Measurements from ENCODE around the gene ALPL. TPM values are rescaled to one million over a fixed set of nuclear protein-coding genes. Genes with fewer than 3 reads are reported as not detected.

The ALPL gene
- total and polyA plus RNA-seq, 2 of the 4 experiments (the other 2 are of a cell fraction) = 0.54 to 2.2 TPM

DNA sequence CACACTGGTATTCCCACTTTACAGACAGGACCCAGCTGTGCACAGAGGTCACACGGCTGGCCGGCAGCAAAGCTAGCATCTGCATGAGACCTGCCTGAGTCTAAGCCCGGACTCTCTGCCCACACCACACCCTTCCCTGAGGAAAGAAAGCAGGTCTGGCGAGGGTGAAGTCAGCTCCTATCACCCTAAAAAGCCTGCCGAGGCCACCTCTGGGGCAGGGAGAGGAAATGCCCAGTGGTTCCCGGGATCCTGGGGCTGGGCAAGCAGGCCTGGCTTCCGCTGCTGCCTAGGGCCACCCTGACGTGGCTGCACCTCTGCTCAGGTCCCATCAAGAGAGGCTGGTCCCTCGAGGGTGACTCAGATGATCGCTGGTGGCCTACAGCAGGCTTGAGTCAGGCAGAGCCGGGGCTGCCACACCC lies 117.7 kb downstream of the ALPL start:
- no peak overlapping the region for H2BK5ac ChIP-seq (ENCODE audit: low read depth, low read length, poor library complexity, severe bottlenecking)
- peaks cover 68% of the 10 kb centered on the region for H3K27me3 ChIP-seq (ENCODE audit: control insufficient read depth, insufficient read depth, low read length)
- no peaks in the 10 kb centered on the region for H3K79me1 ChIP-seq (ENCODE audit: low read depth in 1 of 2, low read length in 2 of 2)
- intact Hi-C loops (cut with micrococcal nuclease) (no loop called here), in situ Hi-C loops (cut with MboI; ENCODE audit: low sequenced_read_pairs) (no loop called here), dilution Hi-C loops (cut with HindIII; ENCODE audit: low sequenced_read_pairs, unreplicated experiment) (no loop called here)
- no peak overlapping the region for H3K23ac ChIP-seq (ENCODE audit: low read depth, low read length)
- no peak overlapping the region for H2AFZ ChIP-seq (replicated peaks; ENCODE audit: low read length, poor library complexity)
- BruUV-seq (replicated peaks) = no TSS peak
- H2AK5ac ChIP-seq (ENCODE audit: low read depth, low read length) = no peak overlapping the region
- H3K36me3 ChIP-seq (ENCODE audit: control insufficient read depth, insufficient read depth, low read length) = no peaks in the 10 kb centered on the region
- no peak overlapping the region for H2BK20ac ChIP-seq (ENCODE audit: low read depth, low read length)
- H3K9me1 ChIP-seq (ENCODE audit: insufficient read depth, low read length) = no peaks in the 10 kb centered on the region
- H3K4me2 ChIP-seq (ENCODE audit: low read depth, low read length) = no peak overlapping the region
- H2BK15ac ChIP-seq (ENCODE audit: low read depth, low read length) = no peak overlapping the region
- H3K14ac ChIP-seq (replicated peaks; ENCODE audit: low read depth, low read length) = no peak overlapping the region
- H3K9ac ChIP-seq (ENCODE audit: low read depth, low read length) = no peak overlapping the region
- H3K4me1 ChIP-seq (ENCODE audit: control insufficient read depth, insufficient read depth, low read length) = peaks cover 3% of the 10 kb centered on the region; the same call in 1 of the 2 replicates
- POLR2A ChIA-PET (ENCODE audit: unreplicated experiment) = no interaction called here
- no peak for ATAC-seq (ENCODE audit: low read depth)
- H3K4me3 ChIP-seq (ENCODE audit: insufficient read depth, low read depth, low read length) = no peak overlapping the region
- H3K18ac ChIP-seq (ENCODE audit: low read depth, low read length) = no peak overlapping the region
- no peak for DNase-seq
- no peak overlapping the region for H4K8ac ChIP-seq (ENCODE audit: low read depth in 2 of 2, low read length in 2 of 2)
- H4K91ac ChIP-seq (ENCODE audit: insufficient read depth, low read depth, low read length) = no peak overlapping the region
- no peak overlapping the region for H3K56ac ChIP-seq (ENCODE audit: extremely low read depth, insufficient read depth, low read length)
- H4K5ac ChIP-seq (ENCODE audit: low read depth, low read length) = no peak overlapping the region
- 76% methylated on average over 3 of the region's 11 CpGs; no CpG with 5 or more reads in 1 of the 2 experiments for WGBS, 2 experiments (ENCODE audit: extremely low coverage in 2 of 2, insufficient read length in 1 of 2)
- no peak overlapping the region for H2BK120ac ChIP-seq (ENCODE audit: low read depth, low read length)
- no peaks in the 10 kb centered on the region; the same call in 1 of the 2 replicates for H4K20me1 ChIP-seq (ENCODE audit: insufficient read depth, low read length)
- no peaks in the 10 kb centered on the region for H3K9me3 ChIP-seq (ENCODE audit: control insufficient read depth, insufficient read depth, low read length)
- no peak for TF ChIP-seq SMC3 (IDR thresholded peaks at IDR 0.05; ENCODE audit: low read depth, low read length)
- no peak for TF ChIP-seq NFE2L2 (IDR thresholded peaks at IDR 0.05; ENCODE audit: low read depth, low read length)
- TF ChIP-seq, protein P1, sequence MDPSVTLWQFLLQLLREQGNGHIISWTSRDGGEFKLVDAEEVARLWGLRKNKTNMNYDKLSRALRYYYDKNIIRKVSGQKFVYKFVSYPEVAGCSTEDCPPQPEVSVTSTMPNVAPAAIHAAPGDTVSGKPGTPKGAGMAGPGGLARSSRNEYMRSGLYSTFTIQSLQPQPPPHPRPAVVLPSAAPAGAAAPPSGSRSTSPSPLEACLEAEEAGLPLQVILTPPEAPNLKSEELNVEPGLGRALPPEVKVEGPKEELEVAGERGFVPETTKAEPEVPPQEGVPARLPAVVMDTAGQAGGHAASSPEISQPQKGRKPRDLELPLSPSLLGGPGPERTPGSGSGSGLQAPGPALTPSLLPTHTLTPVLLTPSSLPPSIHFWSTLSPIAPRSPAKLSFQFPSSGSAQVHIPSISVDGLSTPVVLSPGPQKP (IDR thresholded peaks at IDR 0.05; ENCODE audit: borderline replicate concordance, low read depth, low read length) = no peak
- no peak for TF ChIP-seq RFX5 (IDR thresholded peaks at IDR 0.05; ENCODE audit: low read depth, low read length)
- no peak for TF ChIP-seq MXI1 (IDR thresholded peaks at IDR 0.05; ENCODE audit: borderline replicate concordance, low read depth, low read length)
- TF ChIP-seq, protein P2, sequence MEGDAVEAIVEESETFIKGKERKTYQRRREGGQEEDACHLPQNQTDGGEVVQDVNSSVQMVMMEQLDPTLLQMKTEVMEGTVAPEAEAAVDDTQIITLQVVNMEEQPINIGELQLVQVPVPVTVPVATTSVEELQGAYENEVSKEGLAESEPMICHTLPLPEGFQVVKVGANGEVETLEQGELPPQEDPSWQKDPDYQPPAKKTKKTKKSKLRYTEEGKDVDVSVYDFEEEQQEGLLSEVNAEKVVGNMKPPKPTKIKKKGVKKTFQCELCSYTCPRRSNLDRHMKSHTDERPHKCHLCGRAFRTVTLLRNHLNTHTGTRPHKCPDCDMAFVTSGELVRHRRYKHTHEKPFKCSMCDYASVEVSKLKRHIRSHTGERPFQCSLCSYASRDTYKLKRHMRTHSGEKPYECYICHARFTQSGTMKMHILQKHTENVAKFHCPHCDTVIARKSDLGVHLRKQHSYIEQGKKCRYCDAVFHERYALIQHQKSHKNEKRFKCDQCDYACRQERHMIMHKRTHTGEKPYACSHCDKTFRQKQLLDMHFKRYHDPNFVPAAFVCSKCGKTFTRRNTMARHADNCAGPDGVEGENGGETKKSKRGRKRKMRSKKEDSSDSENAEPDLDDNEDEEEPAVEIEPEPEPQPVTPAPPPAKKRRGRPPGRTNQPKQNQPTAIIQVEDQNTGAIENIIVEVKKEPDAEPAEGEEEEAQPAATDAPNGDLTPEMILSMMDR (conservative IDR thresholded peaks at IDR 0.05; ENCODE audit: low read depth, low read length) = no peak
- TF ChIP-seq, protein P3, sequence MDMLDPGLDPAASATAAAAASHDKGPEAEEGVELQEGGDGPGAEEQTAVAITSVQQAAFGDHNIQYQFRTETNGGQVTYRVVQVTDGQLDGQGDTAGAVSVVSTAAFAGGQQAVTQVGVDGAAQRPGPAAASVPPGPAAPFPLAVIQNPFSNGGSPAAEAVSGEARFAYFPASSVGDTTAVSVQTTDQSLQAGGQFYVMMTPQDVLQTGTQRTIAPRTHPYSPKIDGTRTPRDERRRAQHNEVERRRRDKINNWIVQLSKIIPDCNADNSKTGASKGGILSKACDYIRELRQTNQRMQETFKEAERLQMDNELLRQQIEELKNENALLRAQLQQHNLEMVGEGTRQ (IDR thresholded peaks at IDR 0.05; ENCODE audit: low read depth, low read length) = no peak
- TF ChIP-seq MAFK (IDR thresholded peaks at IDR 0.05; ENCODE audit: low read depth, low read length) = no peak
- no peak for TF ChIP-seq POLR2A (IDR thresholded peaks at IDR 0.05; ENCODE audit: low read depth, low read length)
- TF ChIP-seq FOS (IDR thresholded peaks at IDR 0.05; ENCODE audit: low read depth, low read length) = no peak
- TF ChIP-seq CHD1 (IDR thresholded peaks at IDR 0.05; ENCODE audit: low read depth, low read length) = no peak
- no peak overlapping the region for H2AK9ac ChIP-seq (replicated peaks; ENCODE audit: low read depth, low read length, poor library complexity)
- CTCF ChIA-PET = no interaction called here
- H3K4ac ChIP-seq (ENCODE audit: low read depth, low read length) = no peak overlapping the region
- no peak overlapping the region for H3K27ac ChIP-seq (ENCODE audit: insufficient read depth, low read length)

Data from IMR-90 (cell line).